WERI-Rb-1 (cell line): Measurements from ENCODE around the gene PFDN4.
"Not testable (repeated sequence)": the region's sequence is repeated elsewhere in the genome, so short reads cannot be mapped to it uniquely, and the experiment has no call there.

Source experiments
- DNase-seq: peaks from one replicate; pipeline ENCODE4 v3.0.0-alpha.2; 2020
- H3K27ac ChIP-seq: fragments of 250-450 bp; sonication (Bioruptor Pico); 2 replicates; pipeline ENCODE4 v1.5.1; 2020; ENCODE audit warnings: mild to moderate bottlenecking, moderate library complexity
- H3K27me3 ChIP-seq: fragments of 250-450 bp; sonication (Bioruptor Pico); 2 replicates; pipeline ENCODE4 v1.5.1; 2021; ENCODE audit warnings: mild to moderate bottlenecking, low read depth, moderate library complexity; ENCODE audit not compliant: insufficient read depth, severe bottlenecking
- H3K36me3 ChIP-seq: fragments of 250-450 bp; sonication (Bioruptor Pico); 2 replicates; pipeline ENCODE4 v1.5.1; 2020; ENCODE audit warnings: mild to moderate bottlenecking, moderate library complexity
- H3K4me3 ChIP-seq: 2 replicates; pipeline ENCODE4 v1.5.1; 2011; ENCODE audit warnings: low read depth, mild to moderate bottlenecking, control low read depth, low read length
- H3K9me3 ChIP-seq: fragments of 250-450 bp; sonication (Bioruptor Pico); 2 replicates; pipeline ENCODE4 v1.5.1; 2021; ENCODE audit warnings: mild to moderate bottlenecking, moderate library complexity; ENCODE audit not compliant: severe bottlenecking
- CTCF ChIP-seq: IDR thresholded peaks from 2 replicates; pipeline ENCODE4 v1.5.1; 2011; ENCODE audit warnings: low read depth, mild to moderate bottlenecking, control low read depth, inconsistent platforms, low read length

The PFDN4 gene

GRCh38 chr20:54223285-54223684 lies 15.4 kb downstream of the PFDN4 start:
- no peak overlapping the region for H3K27ac ChIP-seq
- no peaks in the 10 kb centered on the region for H3K9me3 ChIP-seq
- TF ChIP-seq CTCF, result no peak
- DNase-seq, result no peak
- peaks cover 28% of the 10 kb centered on the region for H3K27me3 ChIP-seq
- H3K36me3 ChIP-seq, result no peaks in the 10 kb centered on the region; the same call in 1 of the 2 replicates
- no peak overlapping the region for H3K4me3 ChIP-seq

- no peak for DNase-seq
- H3K36me3 ChIP-seq, result no peaks in the 10 kb centered on the region; the same call in 1 of the 2 replicates
- H3K27me3 ChIP-seq, result peaks cover 28% of the 10 kb centered on the region
- H3K27ac ChIP-seq, result no peak overlapping the region
- H3K4me3 ChIP-seq, result no peak overlapping the region
- no peak for TF ChIP-seq CTCF
- H3K9me3 ChIP-seq, result no peaks in the 10 kb centered on the region
Measured at GRCh38 chr20:54223751-54224150, 15.9 kb downstream of the PFDN4 start.

GRCh38 chr20:54224642-54225041 lies 16.8 kb downstream of the PFDN4 start:
- not testable (repeated sequence) for DNase-seq, H3K27ac ChIP-seq, H3K36me3 ChIP-seq, H3K4me3 ChIP-seq, H3K9me3 ChIP-seq
- H3K27me3 ChIP-seq, result peaks cover 37% of the 10 kb centered on the region

DNA sequence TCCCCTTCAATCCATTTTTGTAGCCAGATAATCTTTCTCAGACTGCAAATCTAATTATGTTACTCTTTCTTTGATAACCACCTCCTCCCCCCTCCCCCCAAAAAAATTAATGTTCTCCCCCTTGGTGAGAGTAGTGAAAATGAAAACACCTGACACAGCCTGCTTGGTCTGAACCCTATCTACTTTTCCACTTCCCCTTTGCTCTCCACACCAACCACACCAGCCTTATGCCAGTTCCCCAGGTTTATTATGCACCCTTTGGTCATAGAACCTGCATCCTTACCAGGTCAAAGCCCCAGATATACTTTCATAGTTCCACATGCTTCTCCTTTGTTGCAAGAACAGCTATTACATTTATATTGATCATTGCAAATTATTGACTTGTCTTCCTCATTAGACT lies 19.4 kb downstream of the PFDN4 start:
- no peak overlapping the region for H3K4me3 ChIP-seq
- no peaks in the 10 kb centered on the region for H3K9me3 ChIP-seq
- no peak overlapping the region for H3K27ac ChIP-seq
- DNase-seq, result no peak
- TF ChIP-seq CTCF, result no peak
- H3K36me3 ChIP-seq, result no peaks in the 10 kb centered on the region
- peaks cover 49% of the 10 kb centered on the region for H3K27me3 ChIP-seq

DNA sequence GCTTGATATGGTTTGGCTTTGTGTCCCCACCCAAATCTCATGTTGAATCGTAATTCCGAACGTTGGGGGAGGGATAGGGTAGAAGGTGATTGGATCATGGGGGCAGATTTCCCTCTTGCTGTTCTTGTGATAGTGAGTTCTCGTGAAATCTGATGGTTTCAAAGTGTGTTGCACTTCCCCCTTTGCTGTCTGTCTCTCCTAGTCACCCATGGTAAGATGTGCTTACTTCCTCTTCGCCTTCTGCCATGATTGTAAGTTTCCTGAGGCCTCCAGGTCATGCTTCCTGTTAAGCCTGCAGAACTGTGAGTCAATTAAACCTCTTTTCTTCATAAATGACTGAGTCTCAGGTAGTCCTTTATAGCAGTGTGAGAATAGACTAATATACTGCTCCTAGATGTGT lies 19.9 kb downstream of the PFDN4 start:
- Histone ChIP-seq H3K27me3 (peaks cover 51% of the 10 kb centered on the region), H3K4me3 (no peak overlapping the region), H3K36me3 (no peaks in the 10 kb centered on the region), H3K9me3 (no peaks in the 10 kb centered on the region), H3K27ac (no peak overlapping the region)
- TF ChIP-seq CTCF, result no peak
- no peak for DNase-seq

GRCh38 chr20:54228841-54229240 lies 21.0 kb downstream of the PFDN4 start:
- DNase-seq, result no peak
- H3K4me3 ChIP-seq, result no peak overlapping the region
- no peak for TF ChIP-seq CTCF
- H3K27me3 ChIP-seq, result peaks cover 51% of the 10 kb centered on the region
- H3K9me3 ChIP-seq, result no peaks in the 10 kb centered on the region
- no peak overlapping the region for H3K27ac ChIP-seq
- H3K36me3 ChIP-seq, result no peaks in the 10 kb centered on the region
